Measurements from ENCODE around the gene CYB5R3. TPM values are rescaled to one million over a fixed set of nuclear protein-coding genes. Genes with fewer than 3 reads are reported as not detected.
"Not testable (repeated sequence)": the region's sequence is repeated elsewhere in the genome, so short reads cannot be mapped to it uniquely, and the experiment has no call there.

CYB5R3 gene
- total RNA-seq, 1 experiment from 2014 or later, result 44.6 TPM

DNA sequence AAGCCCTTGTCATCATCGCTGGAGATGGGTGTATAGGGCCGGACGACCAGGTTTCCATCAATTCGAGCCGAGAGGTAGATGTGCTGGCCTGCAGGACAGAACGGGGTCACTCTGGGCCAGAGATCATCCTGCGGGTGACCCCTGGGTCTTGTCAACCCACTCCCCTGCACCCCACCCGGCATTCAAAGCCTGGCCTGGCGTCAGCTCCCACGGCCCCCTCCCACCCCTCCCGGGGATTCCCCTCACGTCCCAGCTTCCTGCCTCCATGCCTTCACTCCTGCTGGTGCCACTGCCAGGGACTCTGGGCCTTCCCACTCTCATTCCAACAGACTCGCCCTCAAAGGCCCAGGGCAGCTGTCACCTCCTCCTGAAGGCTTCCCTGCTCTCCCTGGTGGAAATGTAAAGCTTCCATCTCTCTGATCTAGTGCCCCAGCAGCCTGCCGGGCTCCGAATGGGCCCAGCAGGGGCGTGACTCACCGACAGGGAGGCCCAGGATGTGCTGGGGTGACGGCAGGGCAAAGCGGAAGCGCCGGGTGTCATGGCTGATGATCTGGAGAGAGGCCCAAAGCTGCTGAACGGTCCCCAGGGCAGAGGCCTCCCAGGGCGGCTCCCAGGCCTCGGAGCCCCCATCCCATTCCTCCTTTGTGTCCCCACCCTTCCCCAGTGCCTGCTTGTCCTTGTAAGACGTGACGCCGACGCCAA is 18.1 kb downstream of the CYB5R3 start:
- in situ Hi-C loops (cut with HindIII; ENCODE audit: low sequenced_read_pairs), result no loop called here
- DNase-seq (ENCODE audit: low spot score), result no peak

DNA sequence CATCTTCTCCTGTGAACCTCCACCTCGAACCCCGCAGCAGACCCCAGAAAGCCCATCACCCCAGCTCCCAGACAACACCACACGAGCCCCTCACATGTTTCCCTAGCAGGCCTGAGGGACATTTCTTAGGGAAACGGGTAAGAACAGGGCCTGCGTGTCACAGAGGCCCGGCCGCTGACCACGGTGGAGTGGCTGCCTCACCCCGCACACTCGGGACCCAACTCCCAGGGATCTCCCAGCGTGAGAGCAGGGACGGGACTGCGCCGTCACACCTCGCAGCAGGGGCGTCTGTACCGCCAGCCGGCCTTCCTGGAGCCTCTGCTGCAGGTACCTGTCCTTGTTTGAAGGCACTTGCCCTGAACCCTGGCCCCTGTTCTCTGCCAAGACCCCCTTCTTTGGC is 19.0 kb downstream of the CYB5R3 start:
- in situ Hi-C loops (cut with HindIII; ENCODE audit: low sequenced_read_pairs), result no loop called here
- DNase-seq (ENCODE audit: low spot score), result no peak

- no peak for DNase-seq (ENCODE audit: low spot score)
- in situ Hi-C loops (cut with HindIII; ENCODE audit: low sequenced_read_pairs), result no loop called here
Observed at GRCh38 chr22:42627981-42628380, 21.2 kb downstream of the CYB5R3 start.

DNA sequence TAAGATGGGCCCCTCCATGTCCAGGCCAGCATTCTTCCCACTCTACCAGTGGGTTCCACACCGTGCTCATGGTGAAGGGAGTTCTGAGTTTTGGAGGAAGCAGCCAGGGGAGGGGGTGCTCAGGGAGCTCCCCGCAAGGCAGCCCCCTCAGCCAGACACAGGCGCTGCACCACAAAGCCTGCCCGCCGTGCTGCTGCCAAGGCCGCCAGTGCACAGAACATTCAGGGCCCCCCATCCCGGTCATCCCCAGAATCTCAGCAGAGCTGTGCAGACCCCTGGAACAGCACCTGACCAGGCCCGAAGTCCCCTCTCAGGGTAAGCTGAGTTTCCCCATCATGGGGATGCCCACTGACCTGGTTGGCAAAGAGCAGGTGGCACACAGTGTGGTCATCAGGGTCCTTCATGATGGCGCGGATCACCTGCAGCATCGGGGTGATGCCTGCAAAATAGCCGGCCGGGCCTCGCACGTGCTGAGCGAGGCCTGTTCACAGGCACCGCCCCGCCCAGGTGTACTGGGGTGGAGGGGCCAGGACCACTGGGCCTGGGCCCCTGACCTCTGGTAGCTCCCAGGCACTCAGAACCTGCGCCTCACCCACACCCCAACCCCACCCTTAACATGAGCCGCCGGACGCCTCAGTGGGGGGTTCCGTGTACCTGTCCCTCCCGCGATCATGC is 22.1 kb downstream of the CYB5R3 start:
- DNase-seq (ENCODE audit: low spot score), result no peak
- in situ Hi-C loops (cut with HindIII; ENCODE audit: low sequenced_read_pairs), result no loop called here

DNA sequence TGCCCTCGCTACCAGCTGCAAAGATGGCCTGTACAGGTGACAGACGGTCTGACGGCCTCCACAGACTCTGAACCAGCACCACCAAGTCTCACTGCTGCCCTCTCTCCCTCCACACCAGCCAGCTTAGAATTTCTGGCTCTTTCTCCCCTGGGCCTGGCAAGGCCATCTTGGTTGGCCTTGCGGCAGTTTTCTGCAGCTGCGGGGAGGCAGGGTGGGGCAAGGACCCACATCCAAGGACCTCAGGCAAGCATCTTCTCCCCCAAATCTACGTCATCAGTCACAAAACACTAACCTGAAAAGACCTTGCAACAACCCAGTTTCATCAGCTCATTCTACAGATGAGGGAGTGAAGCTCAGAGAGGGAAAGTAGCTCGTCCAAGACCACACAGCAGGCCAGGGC is 22.8 kb downstream of the CYB5R3 start:
- in situ Hi-C loops (cut with HindIII; ENCODE audit: low sequenced_read_pairs), result no loop called here
- DNase-seq (ENCODE audit: low spot score), result no peak

DNA sequence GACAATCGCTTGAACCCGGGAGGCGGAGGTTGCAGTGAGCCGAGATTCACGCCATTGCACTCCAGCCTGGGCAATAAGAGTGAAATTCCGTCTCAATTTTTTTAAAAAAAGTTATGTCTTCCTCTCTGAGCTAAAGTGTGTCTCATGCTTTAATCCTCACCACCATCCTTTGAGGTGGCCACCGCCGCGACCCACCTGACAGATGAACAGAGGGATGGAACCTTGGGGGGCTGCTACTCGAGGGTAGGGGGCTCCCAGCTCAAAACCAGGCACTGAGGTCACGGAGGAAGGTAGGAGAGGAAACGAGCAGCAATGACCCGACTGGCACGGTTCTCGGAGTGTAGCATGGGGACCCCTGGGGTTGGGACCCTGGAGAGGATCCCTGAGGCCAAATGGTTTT is 23.8 kb downstream of the CYB5R3 start:
- DNase-seq (ENCODE audit: low spot score), result no peak
- in situ Hi-C loops (cut with HindIII; ENCODE audit: low sequenced_read_pairs), result no loop called here

DNA sequence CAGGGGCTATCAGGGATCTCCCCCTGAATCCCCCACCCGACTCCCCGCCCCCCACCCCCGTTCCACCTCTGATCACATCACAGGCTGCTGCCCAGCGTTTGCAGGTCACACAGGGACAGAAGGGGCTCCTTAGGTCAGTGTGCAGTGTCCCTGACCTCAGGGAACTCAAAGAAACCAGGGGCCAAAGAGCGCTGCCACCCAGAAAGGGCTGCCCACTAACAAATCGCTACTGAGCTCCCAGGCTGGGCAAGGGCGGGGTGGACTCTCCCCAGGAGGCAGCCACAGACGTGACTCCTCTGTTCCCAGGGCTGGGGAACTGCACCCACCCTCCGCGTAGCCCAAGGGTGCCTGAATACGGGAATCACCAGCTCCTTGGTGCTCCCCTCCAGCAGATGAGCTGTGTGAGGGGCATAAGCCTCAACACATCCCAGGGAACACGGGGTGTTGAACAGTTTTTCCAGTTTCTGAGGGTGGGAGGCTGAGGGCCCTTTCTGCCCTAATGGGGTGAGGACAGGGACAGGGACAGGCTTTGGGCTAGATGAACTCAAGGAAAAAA is 24.6 kb downstream of the CYB5R3 start:
- in situ Hi-C loops (cut with HindIII; ENCODE audit: low sequenced_read_pairs), result no loop called here

DNA sequence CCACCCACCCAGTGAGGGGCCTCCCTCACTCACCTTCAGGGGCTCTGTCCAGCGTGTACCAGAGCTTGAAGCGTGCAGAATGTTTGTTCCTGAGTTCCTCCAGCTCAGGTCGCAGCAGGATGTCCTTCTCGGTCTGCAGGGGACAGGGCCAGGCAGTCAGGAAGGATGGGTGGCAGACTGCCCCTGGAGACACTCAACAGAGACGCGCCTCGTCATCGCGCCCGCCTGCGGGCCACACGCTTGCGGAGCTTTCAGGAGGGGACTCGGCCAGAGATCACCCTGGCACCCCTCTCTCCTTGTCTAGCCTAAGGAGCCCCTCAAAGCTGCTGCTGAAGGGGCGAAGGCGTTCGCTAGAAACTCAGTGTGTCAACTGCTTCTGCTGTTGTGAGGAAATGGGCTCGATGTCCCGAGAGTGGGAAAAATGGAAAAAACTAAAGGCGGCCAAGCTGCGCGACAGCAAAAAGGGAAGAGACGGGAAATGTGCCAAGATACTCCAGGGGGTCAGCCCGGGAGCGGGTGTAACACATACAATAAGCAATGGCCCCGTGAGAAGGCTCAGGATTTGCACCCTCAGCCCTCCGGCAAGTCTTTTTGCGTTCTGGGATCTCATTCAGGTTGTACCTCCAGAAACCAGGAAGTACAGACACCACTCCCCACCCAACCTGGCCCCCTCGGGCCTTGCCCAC is 25.3 kb downstream of the CYB5R3 start:
- no peak for DNase-seq (ENCODE audit: low spot score)
- in situ Hi-C loops (cut with HindIII; ENCODE audit: low sequenced_read_pairs), result no loop called here

More for the DNA sequence above, 24.6 kb downstream of the CYB5R3 start:
- no peak for DNase-seq (ENCODE audit: low spot score)

DNA sequence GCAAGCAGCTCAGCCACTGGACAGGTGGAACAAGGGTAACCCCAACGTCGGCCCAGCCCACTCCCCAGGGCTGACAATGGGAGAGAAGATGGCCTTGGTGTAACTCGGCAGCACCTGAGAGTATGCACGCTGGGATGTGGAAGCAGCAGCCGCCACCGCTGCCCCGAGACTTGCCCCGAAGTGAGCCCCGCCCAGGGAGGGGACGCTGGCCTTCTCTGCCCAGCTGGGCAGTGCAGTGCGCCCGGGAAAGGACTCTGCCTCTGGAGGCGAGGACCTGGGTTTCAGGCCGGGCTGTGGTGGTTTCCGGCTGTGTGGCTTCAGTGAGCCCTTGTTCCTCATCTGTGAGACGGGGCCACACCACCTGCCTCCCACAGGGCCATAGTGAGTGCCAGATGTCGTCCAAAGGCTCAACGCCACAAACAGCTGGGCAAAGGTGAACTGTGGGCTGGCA is 25.9 kb downstream of the CYB5R3 start:
- DNase-seq (ENCODE audit: low spot score), result no peak
- in situ Hi-C loops (cut with HindIII; ENCODE audit: low sequenced_read_pairs), result no loop called here

- DNase-seq (ENCODE audit: low spot score), result no peak
- in situ Hi-C loops (cut with HindIII; ENCODE audit: low sequenced_read_pairs), result no loop called here
Observed at GRCh38 chr22:42622061-42622710, 27.0 kb downstream of the CYB5R3 start.

DNA sequence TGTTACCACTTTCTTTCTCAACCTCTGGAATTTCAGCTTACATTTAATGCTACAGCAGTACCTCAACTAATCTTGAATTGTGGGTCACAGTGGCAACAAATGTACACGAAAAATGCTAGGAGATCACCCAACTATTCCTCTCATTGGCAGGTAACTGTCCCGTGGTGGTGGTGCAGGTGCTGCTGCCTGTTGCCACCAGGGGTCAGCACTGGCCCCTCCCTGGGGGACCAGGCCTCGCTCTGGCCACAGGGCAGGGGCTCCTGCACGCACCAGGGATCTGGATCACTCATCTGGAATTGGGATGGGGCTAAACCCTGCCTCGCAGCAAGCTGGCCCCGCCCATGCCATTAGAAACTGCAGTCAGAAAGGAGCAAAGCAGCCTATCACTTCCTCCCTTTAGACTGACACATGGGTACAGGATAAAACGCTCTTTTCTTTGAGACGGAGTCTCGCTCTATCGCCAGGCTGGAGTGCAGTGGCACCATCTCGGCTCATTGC is 27.6 kb downstream of the CYB5R3 start:
- DNase-seq (ENCODE audit: low spot score), result peak; percentile 47
- in situ Hi-C loops (cut with HindIII; ENCODE audit: low sequenced_read_pairs), result no loop called here

- in situ Hi-C loops (cut with HindIII; ENCODE audit: low sequenced_read_pairs), result no loop called here
- no peak for DNase-seq (ENCODE audit: low spot score)
Observed at GRCh38 chr22:42620084-42620483, 29.1 kb downstream of the CYB5R3 start.

DNA sequence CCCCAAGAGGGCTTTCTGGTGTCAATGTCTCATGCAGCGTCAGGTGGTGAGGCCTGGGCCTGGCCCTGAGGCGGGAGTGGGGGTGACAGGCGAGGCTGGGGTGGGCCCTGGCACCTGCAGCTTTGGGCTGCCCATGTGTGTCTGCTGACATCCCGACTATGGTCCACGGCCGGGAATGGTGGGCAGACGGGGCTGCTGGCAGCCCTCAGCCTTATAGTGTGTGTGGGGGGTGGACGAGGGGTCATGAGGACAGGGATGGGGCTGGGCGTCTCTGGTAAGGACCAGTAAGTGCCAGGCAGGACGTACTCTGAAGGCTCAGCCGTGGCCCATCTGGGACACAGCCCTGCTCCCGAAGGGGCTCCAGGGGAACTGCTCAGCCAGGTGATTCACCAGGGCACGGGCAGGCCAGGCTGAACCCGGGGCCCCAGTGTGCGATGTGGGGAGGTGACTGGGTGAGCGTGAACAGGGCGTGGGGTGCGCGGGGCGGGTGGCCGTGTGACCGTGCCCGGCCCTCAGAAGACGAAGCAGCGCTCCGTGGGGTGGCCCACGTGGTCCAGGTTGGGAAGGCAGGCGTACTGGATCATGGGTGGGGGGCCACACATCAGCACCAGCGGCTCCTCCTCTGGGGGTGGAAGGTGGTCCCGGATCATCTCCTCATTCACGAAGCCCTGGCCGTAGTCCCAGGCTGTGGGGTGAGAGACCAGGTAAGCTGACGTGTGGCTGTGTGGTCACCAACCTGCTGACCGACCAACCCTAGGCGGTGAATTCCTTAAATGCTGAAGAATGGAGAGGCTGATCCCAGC is 29.7 kb downstream of the CYB5R3 start:
- DNase-seq (ENCODE audit: low spot score), result no peak
- in situ Hi-C loops (cut with HindIII; ENCODE audit: low sequenced_read_pairs), result no loop called here

GRCh38 chr22:42617155-42617983 is 31.8 kb downstream of the CYB5R3 start:
- in situ Hi-C loops (cut with HindIII; ENCODE audit: low sequenced_read_pairs), result no loop called here

GRCh38 chr22:42615860-42616175 is 33.4 kb downstream of the CYB5R3 start:
- DNase-seq (ENCODE audit: low spot score); in situ Hi-C loops (cut with HindIII; ENCODE audit: low sequenced_read_pairs): not testable (repeated sequence)

More at GRCh38 chr22:42617155-42617983, 31.8 kb downstream of the CYB5R3 start:
- no peak for DNase-seq (ENCODE audit: low spot score)

- in situ Hi-C loops (cut with HindIII; ENCODE audit: low sequenced_read_pairs), result no loop called here
Observed at GRCh38 chr22:42615092-42615859, 33.9 kb downstream of the CYB5R3 start.

More at GRCh38 chr22:42615092-42615859, 33.9 kb downstream of the CYB5R3 start:
- DNase-seq (ENCODE audit: low spot score), result peak; percentile 94
